HG03469 (cell line): ENCODE results near the gene NEUROG3.

Source experiments
- ATAC-seq: cut with Tn5 transposase; IDR thresholded peaks from one replicate; pipeline ENCODE4 v1.9.1; 2021; ENCODE audit warnings: mild to moderate bottlenecking, moderate library complexity, moderate number of reproducible peaks; ENCODE audit not compliant: unreplicated experiment

Gene NEUROG3, protein sequence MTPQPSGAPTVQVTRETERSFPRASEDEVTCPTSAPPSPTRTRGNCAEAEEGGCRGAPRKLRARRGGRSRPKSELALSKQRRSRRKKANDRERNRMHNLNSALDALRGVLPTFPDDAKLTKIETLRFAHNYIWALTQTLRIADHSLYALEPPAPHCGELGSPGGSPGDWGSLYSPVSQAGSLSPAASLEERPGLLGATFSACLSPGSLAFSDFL

DNA sequence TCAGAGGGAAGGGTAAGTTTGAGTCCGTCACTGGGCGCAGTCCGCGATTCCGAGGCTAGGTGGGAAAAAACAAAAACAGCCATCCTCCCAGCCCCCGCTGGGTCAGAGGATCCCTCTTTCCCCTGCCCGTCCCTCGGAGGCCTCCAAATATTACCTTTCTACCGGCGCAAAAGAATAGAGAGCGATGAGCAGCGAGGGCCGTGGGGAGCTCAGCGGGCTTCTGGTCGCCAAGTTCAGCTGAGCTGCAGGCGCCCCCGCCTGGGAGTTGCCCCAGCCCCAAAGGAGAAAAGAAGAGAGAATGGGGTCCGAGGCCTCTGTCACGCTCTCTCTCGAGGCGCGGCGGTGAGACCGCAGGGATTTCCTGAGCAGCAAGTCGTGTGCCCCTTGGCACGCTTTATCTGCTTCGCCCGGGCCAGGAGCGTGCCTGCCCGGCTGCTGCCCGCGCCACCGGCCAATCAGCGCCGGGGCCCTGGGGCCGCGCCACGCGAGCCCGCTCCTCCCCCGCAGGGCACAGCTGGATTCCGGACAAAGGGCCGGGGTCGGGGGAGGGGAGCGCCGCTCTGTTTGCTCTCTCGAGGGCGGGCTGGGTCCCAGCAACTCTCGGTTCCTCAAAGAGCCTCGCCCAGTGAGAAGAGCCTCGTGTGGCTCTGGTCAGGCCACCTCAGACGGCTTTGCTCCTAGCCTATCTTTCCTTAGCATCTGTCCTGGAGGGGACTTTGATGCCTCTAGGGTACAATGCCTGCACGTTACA lies at the start of gene NEUROG3:
TSS of gene NEUROG3 (minus strand) at position 367 of the 751 bp plus-strand sequence. CDS start 379 bp downstream, outside the sequence.
- peak; percentile 57 for ATAC-seq

DNA sequence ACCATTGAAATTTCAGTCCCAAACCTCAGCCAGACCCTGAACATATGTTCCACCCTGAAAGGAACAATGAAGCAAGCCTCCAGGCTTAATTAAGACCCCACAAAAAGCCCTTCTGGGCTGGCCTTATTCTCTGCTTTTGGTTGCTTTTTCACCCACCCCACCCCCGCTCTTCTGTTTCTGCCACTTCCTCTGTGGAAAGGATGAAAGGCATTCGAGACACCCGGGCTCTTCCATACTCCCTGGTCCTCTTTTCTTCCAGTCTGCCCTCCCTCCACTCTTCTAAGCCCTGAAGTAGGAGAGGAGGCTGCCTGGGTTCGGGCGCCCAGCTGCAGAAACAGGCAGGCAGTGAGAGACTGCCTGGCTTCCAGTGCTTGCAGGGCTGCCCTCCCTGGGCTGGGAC lies 47.4 kb upstream of the NEUROG3 start:
- ATAC-seq: no peak

DNA sequence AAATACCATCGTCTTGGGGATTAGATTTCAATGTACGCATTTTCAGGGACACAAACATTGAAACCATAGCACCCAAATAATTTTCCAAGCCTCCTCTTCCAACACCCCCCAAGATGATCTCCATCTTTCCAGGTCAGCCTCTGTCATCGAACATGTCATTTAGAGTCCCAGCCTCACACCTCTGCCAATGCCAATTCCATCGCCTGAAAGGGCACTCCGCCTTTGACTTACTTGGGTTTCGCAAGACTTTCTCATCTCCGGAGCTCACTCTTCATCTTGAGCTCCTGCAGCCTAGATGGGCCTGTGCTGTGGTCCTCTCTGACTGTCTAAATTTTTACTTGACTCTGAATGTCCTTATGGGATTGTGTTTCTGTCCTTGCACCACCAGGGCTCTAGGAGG lies 46.4 kb upstream of the NEUROG3 start:
- ATAC-seq: no peak

DNA sequence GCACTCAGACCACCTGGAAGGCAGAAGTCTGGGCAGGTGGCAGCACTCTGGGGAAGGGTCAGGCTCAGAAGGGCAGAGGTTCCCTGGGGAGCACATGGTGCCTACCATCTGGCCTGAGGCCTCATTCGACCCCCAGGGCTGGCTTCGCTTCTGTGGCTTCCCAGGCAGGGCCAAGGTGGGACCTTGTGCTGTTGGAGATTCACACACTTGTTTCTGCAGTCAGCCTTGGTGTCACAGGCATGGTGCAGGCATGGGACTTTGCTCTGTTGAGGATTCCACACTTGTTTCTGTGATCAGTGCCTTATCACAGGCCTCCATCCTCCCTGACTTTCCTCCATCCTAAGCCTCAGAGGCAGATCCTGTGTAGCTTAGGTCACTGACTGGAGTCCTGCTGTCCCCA lies 45.5 kb upstream of the NEUROG3 start:
- ATAC-seq: no peak

DNA sequence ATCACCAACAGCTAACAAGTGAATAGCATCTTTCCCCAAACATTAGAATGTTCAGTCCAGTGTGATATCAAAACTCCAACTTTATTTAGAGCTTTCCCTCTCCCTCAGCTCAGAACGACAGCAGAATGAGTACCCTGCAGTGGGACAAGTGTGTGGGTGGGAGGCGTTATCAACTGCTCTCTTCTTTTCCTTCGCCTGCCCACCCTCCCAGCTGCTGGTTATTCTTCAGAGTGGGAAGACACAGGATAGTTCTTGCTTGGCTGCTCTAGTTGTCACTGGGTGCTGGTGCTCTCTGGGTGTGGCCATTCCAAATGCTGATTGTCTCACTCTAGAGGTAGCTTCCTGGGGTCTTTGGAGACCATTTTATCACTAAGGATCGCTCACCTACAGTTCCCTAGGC lies 43.1 kb upstream of the NEUROG3 start:
- ATAC-seq: no peak

DNA sequence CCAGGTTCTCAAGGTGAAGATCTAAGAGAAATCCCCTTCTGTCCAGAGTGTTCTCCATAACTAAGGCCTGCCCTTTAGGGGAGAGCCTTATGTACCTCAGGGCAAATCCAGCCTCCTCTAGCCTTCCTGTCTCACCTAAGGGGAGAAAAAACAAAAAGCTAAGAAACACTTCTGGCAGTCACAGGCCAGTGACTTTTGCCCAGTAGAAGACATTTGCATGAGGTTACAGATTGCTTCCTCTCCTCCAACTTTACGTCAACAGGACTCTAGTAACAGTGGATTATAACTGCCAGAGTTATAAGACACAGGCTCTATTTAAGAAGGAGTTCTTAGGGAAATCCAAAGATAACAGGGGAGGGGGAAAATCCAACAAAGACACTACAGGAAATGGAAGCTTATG lies 40.9 kb upstream of the NEUROG3 start:
- ATAC-seq: no peak

DNA sequence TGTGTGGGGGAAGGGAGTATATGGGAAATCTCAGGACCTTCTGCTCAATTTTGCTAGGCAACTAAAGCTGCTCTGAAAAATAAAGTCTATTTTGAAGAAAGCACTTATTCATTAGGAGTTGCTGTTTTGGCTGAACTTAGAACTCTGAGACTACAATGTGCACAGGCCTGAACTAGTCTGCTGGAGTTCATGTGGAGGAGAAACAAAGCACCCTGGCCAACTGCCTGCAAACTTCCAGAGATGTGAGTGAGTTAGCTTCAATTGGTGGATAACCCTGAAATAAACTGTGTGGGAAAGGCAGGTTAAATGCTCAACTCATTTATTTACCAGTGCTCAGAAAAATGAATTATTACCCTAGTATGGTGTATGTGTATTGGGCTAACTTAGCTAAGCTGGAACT lies 39.5 kb upstream of the NEUROG3 start:
- no peak for ATAC-seq

DNA sequence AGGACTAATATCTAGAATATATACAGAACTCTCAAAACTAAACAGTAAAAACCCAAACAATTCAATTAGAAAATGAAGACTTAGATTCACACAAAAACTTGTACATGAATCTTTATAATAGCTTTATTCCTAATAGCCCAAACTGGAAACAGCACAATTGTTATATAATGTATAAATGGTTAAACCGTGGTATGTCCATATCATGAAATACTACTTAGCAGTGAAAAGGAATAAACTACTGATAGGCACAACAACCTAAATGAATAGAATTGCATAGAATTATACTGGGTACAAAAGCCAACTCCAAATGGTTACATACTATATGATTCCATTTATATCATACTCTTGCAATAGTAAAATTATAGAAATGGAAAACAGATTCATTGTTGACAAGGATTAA lies 35.9 kb upstream of the NEUROG3 start:
- no peak for ATAC-seq

DNA sequence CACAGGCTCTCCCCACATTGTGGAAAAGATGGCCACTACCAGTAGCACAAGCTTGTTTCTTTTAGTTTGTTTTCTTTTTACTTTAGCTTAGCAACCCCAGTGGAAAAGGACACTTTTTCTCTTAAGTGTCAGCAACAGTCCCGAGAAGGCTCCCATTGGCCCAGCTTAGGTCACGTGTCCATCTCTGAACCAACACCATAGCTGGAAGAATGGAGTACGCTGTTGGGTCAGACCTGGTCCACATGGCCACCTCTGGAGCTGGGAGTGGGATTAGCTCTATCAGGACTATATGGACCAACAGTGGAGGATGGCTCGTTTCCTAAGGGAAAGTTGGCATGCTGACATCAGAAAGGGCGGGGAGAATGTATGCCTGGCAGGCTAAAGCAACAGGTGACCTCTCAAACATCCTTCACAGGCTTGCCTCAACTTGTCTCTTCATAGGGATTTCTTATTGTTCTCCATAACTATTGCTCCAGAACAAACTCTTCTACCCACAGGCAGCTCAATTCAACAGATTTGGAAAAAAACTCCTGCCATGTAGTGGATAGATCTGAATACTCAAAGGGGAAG lies 27.6 kb upstream of the NEUROG3 start:
- ATAC-seq: no peak

DNA sequence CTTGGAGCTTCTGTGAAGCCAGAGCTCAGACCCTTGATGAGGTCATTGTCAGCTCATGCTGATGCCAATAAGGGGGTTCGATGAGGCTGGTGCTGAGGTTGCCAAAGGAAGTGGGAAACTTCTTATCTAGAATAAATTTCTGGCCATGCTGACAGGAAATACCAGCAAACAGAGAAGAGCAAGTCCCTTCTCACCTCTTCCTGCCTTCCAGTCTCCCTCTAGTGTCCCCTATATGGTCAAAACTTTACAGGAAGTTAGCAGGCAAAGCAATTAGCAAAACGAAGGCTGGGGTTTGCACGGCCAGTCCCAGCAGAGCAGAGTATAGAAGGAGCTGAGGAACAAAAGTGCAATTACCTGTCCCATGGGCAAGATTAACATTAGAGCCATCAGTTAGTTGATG lies 15.1 kb upstream of the NEUROG3 start:
- no peak for ATAC-seq

DNA sequence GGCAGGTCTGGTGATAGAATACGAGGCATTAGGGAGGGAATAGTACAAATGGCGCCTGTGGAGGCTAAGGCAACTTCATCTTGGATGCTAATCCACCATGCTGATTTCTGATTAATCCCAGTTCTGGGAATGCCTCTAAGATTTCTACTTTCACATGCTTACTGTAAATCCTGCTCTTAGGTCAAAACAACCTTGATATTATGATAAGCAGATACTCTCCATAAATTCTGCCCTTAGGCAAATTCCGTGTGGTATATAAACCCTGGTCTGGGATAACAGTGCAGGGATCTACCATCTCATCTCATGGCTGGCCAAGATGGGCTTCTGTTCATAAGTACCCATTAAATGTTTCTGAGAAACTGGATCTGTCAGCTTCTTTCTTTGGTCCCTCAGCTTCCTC lies 11.4 kb upstream of the NEUROG3 start:
- ATAC-seq: no peak

DNA sequence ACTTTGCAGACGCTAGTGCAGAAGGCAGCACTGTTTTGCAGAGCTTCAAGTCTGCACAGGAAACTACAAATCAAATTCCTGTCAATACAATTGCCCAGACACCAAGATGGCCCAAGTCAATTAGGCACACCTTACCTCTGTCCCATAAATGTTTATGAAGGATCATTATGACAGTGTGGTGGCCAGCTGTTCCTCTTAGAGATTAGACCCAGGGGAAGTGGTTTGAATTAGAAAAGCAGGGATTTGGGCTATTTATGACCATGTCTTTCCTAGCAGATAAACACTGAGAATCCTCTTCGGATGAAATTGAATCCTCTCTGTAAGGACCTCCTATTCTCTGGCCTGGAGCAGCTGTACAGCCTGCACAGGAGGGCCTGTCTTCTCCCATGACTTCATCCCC lies 9.9 kb upstream of the NEUROG3 start:
- no peak for ATAC-seq

DNA sequence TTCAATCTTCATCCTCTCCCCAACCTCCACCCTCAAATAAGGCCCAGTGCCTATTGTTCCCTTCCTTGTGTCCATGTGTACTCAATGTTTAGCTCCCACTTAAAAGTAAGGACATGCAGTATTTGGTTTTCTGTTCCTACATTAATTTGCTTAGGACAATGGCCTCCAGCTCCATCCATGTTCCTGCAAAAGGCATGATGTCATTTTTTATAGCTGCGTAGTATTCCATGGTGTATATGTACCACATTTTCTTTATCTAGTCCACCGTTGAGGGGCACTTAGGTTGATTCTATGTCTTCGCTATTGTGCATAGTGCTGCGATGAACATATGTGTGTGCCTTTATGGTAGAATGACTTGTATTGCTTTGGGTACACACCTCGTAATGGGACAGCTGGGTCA lies 7.2 kb upstream of the NEUROG3 start:
- ATAC-seq: no peak

DNA sequence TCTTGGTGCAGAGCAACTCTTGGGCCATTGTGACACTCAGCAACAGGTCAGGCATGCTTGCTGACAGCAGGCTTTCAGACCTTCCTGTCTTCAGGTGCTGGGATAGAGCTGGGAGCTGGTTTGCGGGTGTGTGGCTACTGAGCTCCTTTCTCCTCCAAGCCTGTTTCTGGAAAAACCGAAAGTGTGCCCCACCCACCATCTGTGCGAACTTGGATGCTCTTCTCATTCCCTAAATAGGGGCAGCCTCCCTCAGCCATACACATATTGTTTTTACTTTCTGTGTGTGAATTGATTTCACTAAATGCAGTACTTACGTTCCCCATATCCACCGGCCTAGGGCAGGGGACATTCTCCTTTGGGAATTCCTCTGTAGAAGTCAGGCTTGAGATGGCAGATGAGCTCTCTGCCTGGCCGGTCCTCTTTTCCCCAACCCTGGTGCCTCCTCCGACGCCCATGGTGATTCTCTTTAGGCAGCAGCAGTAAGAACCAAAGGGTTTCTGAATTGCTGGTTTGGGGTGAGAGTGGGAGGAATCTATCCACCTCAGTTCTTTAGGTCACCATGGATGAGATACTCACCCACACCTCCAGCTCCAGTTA lies 6.3 kb upstream of the NEUROG3 start:
- ATAC-seq: no peak

DNA sequence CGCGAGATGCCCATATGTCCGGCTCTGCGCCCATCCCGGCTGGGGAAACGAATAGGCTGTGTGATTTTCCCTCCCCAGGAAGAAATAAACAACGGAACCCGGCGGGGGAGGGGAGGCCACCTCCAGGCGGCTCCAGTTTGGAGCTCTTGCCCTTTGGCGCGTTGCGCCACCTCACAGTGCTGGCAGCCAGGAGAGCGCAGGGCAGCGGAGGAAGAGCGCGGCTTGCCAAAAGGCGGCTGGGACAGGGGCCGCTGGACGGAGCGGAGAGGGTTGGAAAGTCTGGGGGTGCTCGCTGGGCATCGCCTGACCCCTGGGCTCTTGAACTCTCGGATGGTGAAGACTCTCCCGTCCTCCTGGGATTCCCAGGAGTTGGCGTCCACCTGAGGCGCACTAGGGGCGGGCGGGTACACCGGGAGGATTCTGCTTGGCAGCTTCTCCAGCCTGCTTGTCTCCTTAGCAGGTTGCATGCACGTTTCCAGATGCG lies 5.3 kb upstream of the NEUROG3 start:
- no peak for ATAC-seq

DNA sequence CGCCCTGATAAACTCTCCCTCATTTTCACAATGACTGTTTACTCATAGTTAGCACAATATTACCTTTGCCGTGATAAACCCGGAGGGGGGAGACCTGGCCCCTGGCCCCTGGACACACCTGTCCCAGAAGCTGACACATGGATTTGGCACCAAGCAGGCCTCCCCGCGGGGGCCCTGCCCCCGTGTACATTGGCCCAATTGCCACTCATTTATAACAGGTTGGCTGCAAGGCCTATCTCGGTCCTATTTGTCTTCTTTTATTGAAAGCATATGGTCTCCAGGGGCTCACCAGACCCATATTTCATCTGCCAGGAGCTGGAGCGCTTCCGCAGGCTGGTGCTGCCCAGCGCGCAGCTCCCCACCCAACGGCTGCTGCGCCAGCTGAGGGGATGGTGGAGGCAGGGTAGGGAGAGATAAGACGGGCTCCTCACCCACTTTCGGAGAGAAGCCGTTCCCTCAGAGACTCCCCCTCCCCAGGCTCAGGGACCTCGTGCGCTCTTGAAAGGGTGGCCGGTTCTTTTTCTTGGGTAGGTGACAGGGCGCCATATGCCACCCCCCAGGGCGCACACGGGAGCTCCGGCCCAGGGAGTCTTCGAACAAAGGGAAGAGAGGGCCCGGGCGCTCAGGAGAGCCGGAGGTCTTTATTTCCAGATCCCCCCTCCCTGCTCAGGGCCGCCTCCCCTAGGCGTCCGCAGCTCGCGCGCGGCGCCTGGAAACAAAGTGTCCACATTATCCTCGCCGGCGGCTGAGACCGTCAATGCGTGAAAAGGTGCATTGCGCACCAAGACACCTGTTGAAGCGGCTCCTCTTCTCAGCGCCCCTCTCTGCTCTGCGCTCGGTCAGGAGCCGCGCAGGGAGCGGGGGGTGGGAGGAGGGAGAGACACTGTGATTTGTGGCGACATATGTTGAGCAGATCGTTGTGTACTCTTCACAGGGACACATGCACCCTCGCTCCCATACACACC lies 4.3 kb upstream of the NEUROG3 start:
- no peak for ATAC-seq

DNA sequence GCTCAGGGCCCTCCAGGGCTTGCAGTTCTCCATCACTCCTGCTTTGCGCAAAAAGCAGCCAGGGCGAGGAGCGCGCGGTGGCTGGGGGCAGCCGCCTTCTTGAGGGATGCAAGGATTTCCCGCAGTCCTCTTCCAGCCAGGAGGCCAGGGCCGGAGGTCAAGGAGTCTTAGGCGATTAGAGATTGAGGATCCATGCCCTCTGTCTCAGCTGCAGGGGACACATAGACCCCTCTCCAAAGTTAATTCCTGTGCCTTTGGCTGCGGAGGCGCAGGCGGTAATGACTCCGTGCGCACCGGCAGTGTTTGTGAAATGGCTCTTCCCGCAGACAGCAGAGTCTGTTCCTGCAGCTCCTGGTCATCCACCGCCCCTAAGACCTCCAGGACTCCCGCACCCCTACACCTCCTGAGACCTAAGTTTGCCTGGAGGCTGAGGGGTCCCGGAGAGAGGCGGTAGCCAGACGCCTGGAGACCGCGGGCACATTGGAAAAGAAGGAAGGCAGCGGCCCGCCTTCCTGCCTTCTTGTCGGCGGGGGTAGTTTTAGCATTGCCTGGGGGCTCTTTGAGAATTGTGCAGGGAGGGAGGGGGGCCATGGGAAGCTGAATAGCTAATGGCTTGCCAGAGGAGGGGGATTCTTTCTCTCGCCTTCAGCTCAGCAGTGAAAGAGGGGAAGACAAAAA lies 3.3 kb upstream of the NEUROG3 start:
- ATAC-seq: no peak

DNA sequence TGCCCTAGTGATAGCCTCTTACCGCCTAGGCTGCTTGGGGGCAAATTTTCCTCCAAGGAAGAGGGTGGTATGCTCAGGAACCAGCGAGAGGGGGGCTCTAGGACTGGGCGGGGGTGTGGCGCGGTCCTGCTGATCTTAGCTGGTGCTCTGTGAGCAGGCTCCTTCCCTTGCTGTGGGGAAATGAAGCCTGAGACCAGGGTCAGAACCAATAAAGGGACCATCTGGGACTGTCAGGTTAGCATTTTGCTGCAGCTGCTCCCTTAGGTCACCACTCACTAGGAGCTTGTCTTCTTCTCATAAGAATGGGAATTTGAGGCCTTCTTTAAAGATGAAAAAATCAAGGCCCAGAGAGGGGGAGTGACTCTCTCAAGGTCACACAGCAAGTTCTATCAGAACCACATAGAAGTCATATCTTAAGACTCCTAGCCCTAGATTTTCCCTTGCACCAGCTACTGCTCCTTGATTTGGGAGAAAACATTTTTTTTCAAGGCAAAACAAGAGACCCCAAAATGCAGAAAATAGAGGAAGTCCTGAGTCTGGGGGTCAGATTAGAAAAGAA lies 2.0 kb upstream of the NEUROG3 start:
- ATAC-seq: no peak

DNA sequence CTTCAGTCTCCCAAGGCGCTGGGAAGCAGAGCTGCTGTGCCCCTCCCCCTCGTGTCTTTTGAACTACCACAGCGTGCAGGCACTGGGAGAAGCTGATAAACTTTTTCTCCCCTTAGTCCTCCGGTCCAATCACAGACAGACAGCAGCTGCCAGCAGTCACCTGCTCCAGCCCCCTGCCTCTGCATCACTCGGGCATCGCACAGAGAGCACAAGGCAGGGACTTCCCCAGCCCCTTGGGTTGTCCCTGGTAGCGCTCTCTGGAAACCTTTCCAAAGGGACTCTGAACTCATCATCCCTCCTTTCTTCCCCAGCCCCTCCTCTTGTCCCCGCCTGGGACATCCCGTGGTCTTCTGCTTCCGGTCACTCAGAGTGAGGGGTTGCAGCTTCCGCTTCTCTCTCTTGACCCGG lies 1.4 kb upstream of the NEUROG3 start:
- ATAC-seq: no peak
